C1 segment of cervical spinal cord (tissue), 14 donors: ENCODE results near the gene TUSC2.

Experiments
- DNase-seq, 14 donors: peaks; one replicate each; lab custom pipeline; 2025; lab: John Stamatoyannopoulos, UW

Gene TUSC2

GRCh38 chr3:50275141-50275995 lies 52.7 kb downstream of the TUSC2 start:
- DNase-seq: no peak
